OCI-LY3 (cell line): ENCODE data around the gene CHRNB4.

ENCODE experiments used
- H2AFZ ChIP-seq: fragments of 200-600, 300-600 bp; shearing (Covaris generic); 2 replicates; pipeline ENCODE4 v1.6.0; 2014; ENCODE audit warnings: antibody characterized with exemption, low read depth, low read length
- H3K27ac ChIP-seq: fragments of 200-600, 300-600 bp; sonication (generic); 2 replicates; pipeline ENCODE4 v1.5.1; 2014; ENCODE audit warnings: mild to moderate bottlenecking, low read length, moderate library complexity, mixed read lengths
- H3K27me3 ChIP-seq: fragments of 200-600, 300-600 bp; sonication (generic); 2 replicates; pipeline ENCODE4 v1.6.1; 2014; ENCODE audit warnings: low read depth, low read length, mixed read lengths
- H3K36me3 ChIP-seq: fragments of 200-600, 300-600 bp; sonication (generic); replicated peaks from 2 replicates; pipeline ENCODE3; 2014; ENCODE audit warnings: low read depth, low read length, mixed read lengths
- H3K4me1 ChIP-seq: fragments of 300-600, 200-600 bp; sonication (generic); 2 replicates; pipeline ENCODE4 v1.6.1; 2014; ENCODE audit warnings: low read length, mixed read lengths
- H3K4me2 ChIP-seq: fragments of 200-600, 300-600 bp; sonication (generic); 2 replicates; pipeline ENCODE4 v1.6.1; 2014; ENCODE audit warnings: low read length, mixed read lengths
- H3K4me3 ChIP-seq: fragments of 300-600, 200-600 bp; sonication (generic); 2 replicates; pipeline ENCODE4 v1.5.1; 2014; ENCODE audit warnings: antibody characterized with exemption, mild to moderate bottlenecking, low read length, moderate library complexity
- H3K79me2 ChIP-seq: fragments of 300-600, 200-600 bp; shearing (Covaris generic); 2 replicates; pipeline ENCODE4 v1.6.1; 2014; ENCODE audit warnings: mild to moderate bottlenecking, low read length, mixed read lengths
- H3K9ac ChIP-seq: fragments of 300-600, 200-600 bp; shearing (Covaris generic); 2 replicates; pipeline ENCODE4 v1.6.0; 2014; ENCODE audit warnings: mild to moderate bottlenecking, low read length, moderate library complexity
- H3K9me3 ChIP-seq: fragments of 200-600, 300-600 bp; shearing (Covaris generic); 2 replicates; pipeline ENCODE4 v1.6.1; 2014; ENCODE audit warnings: low read length, mixed read lengths; ENCODE audit not compliant: insufficient read depth
- H4K20me1 ChIP-seq: fragments of 200-600, 300-600 bp; sonication (generic); 2 replicates; pipeline ENCODE4 v1.6.1; 2016; ENCODE audit warnings: low read length, mixed read lengths; ENCODE audit not compliant: insufficient read depth
- EZH2phosphoT487 ChIP-seq: fragments of 200-600 bp; shearing (Covaris generic); IDR thresholded peaks from 2 replicates; pipeline ENCODE4 v1.6.1; 2018; ENCODE audit warnings: antibody characterized with exemption, mixed run types, low read depth
- TF ChIP-seq, protein P1 (sequence below): fragments of 200-600, 300-600 bp; sonication (generic); IDR thresholded peaks from 2 replicates; pipeline ENCODE4 v1.5.1; 2014; ENCODE audit warnings: antibody characterized with exemption, low read length, low read depth

CHRNB4 gene

DNA sequence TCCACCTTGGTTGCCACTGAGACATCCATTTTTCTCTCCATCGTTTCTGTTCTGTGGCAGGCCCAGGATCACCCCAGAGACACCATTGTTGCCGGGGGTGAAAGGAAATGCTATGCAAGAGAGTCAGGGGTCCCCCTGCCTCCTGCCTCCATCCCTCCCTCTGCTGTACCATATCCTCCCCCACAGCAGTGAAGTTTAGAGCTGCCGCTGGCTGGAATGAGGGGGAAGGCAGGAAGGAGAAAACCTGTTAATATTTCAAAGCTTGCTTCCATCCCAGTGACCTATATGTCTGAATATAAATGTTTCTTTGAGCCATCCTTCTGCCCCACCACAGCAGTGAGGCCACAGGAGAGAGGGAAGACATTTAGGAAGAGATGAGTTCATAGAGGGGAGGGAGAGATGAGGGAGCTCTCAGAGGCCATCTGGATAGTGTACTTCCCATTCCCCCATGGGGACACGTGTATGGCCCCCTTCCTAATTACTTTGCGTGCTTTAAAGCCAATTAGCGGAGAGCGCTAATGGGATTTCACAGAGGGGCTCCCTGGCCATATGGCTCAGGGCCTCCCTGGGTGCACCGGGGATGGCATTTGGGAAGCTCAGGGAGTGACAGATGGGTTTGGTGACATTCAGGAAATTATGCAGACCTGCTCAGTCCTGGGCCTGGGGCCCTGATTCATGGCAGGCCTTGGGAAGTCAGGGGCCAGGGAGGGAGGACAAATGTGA lies 40.4 kb upstream of the CHRNB4 start:
- Histone ChIP-seq H3K4me1 (peaks cover 6% of the 10 kb centered on the region; the same call in 1 of the 2 replicates), H3K79me2 (no peaks in the 10 kb centered on the region), H4K20me1 (no peaks in the 10 kb centered on the region), H3K9me3 (no peaks in the 10 kb centered on the region), H3K27me3 (no peaks in the 10 kb centered on the region), H3K4me3 (no peak overlapping the region), H2AFZ (no peak overlapping the region), H3K9ac (no peak overlapping the region), H3K36me3 (no peaks in the 10 kb centered on the region), H3K27ac (no peak overlapping the region), H3K4me2 (no peak overlapping the region)
- no peak for TF ChIP-seq EZH2phosphoT487
- TF ChIP-seq, protein P1, sequence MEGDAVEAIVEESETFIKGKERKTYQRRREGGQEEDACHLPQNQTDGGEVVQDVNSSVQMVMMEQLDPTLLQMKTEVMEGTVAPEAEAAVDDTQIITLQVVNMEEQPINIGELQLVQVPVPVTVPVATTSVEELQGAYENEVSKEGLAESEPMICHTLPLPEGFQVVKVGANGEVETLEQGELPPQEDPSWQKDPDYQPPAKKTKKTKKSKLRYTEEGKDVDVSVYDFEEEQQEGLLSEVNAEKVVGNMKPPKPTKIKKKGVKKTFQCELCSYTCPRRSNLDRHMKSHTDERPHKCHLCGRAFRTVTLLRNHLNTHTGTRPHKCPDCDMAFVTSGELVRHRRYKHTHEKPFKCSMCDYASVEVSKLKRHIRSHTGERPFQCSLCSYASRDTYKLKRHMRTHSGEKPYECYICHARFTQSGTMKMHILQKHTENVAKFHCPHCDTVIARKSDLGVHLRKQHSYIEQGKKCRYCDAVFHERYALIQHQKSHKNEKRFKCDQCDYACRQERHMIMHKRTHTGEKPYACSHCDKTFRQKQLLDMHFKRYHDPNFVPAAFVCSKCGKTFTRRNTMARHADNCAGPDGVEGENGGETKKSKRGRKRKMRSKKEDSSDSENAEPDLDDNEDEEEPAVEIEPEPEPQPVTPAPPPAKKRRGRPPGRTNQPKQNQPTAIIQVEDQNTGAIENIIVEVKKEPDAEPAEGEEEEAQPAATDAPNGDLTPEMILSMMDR: no peak

DNA sequence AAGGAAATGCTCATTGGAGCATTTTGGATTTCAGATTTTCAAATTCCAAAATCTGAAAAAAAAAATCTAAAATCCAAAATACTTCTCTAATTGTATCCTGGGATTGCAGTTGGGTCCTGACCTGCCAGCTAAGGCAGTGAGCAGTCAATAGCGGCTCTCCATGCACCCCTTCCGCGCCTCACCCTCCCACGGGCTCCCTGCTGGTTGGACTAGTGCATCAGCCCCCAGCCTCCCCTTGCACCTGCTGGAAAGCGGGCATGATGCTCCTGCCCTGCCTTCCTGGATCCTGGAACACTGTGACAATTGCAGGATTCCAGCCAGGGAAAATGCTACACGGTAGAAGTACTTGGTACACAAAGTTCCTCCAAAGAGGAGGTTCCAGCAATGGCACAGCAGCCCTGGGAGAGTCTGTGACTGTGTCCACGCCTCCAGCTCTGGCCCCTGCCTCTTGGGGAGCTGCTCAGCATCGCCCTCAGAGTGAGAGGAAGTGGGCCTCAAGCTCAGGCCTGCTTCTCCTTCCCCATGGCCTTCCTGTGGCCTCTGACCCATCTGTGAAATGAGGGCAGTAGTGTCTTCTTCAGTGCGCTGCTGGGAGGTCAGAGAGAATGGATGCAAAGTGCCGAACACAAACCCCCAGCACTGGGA lies 39.5 kb upstream of the CHRNB4 start:
- Histone ChIP-seq H3K4me3 (no peak overlapping the region), H3K27ac (no peak overlapping the region), H3K4me1 (peaks cover 6% of the 10 kb centered on the region; the same call in 1 of the 2 replicates), H3K4me2 (no peak overlapping the region), H3K9ac (no peak overlapping the region), H3K9me3 (no peaks in the 10 kb centered on the region), H3K79me2 (no peaks in the 10 kb centered on the region), H2AFZ (no peak overlapping the region), H3K27me3 (no peaks in the 10 kb centered on the region), H3K36me3 (no peaks in the 10 kb centered on the region), H4K20me1 (no peaks in the 10 kb centered on the region)
- TF ChIP-seq, protein P1: no peak
- no peak for TF ChIP-seq EZH2phosphoT487

DNA sequence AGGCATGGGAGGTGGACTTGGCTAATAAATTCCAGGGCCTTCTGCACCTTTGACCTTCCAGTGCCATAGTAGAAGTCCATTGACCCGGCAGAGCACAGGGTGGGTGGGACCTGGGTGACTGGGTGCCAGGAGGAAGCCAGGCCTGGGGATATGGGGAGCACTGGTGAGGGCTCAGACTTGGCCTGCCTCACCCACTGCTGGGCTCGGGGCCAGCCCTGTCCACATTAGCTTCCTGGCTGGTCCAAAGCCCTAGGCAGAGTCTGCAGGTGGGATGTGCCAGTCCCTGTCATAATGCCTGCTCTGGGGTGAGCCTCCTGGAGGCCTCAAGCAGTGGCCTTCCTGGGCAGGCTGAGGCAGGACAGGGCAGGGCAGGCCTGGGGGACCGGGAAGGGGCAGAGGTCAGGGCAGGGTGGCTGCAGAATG lies 38.1 kb upstream of the CHRNB4 start:
- Histone ChIP-seq H4K20me1 (no peaks in the 10 kb centered on the region), H3K4me1 (peaks cover 6% of the 10 kb centered on the region; the same call in 1 of the 2 replicates), H3K4me3 (no peak overlapping the region)

More for the DNA sequence above, 38.1 kb upstream of the CHRNB4 start:
- H3K79me2 ChIP-seq: no peaks in the 10 kb centered on the region
- no peak overlapping the region for H3K4me2 ChIP-seq
- H3K27me3 ChIP-seq: no peaks in the 10 kb centered on the region
- H2AFZ ChIP-seq: no peak overlapping the region
- H3K9ac ChIP-seq: no peak overlapping the region
- no peak overlapping the region for H3K27ac ChIP-seq
- H3K36me3 ChIP-seq: no peaks in the 10 kb centered on the region
- TF ChIP-seq EZH2phosphoT487: no peak
- TF ChIP-seq, protein P1: no peak
- no peaks in the 10 kb centered on the region for H3K9me3 ChIP-seq
